ENCODE results near the gene CRYL1. TPM values are rescaled to one million over a fixed set of nuclear protein-coding genes. Genes with fewer than 3 reads are reported as not detected.

CRYL1 gene
- total RNA-seq, 1 experiment from 2014 or later = 3.7 TPM

DNA sequence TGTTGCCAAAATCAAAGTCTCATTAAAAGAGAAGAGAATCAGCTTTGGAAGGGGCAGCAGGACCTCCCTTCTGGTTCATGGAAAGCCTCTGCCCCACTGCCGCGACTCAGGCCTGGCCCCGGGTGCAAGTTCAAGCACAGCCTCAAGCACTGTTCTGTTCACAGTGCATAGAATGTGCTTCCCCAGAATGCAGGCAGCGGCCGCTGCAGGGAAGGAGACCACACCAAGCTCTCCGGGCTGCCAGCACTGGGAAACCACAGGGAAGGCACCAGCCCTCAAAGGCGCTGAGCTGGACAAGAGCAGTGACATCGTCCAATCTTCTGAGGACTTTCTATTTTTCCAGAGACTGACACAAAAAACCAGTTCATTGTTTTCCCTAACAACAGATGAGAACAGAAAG lies 55.5 kb downstream of the CRYL1 start:
- Histone ChIP-seq H3K18ac (ENCODE audit: insufficient read length, low read depth, low read length) (no peak overlapping the region), H3K23me2 (ENCODE audit: insufficient read length, low read depth, low read length, poor library complexity, severe bottlenecking) (no peaks in the 10 kb centered on the region), H3K14ac (ENCODE audit: insufficient read depth, low read length) (no peak overlapping the region), H3K4ac (ENCODE audit: low read depth, low read length) (no peak overlapping the region), H4K20me1 (ENCODE audit: control insufficient read depth, insufficient read depth, insufficient read length) (no peaks in the 10 kb centered on the region), H2BK5ac (ENCODE audit: insufficient read length, low read length) (no peak overlapping the region), H2BK20ac (ENCODE audit: low read depth, low read length, poor library complexity, severe bottlenecking) (no peak overlapping the region), H2AFZ (ENCODE audit: low read length) (no peak overlapping the region), H3K23ac (ENCODE audit: insufficient read length, low read depth, low read length) (no peak overlapping the region), H3K79me1 (ENCODE audit: insufficient read depth, low read depth, low read length, poor library complexity, severe bottlenecking) (no peaks in the 10 kb centered on the region), H4K5ac (ENCODE audit: insufficient read length, low read depth, low read length) (no peak overlapping the region), H2BK12ac (ENCODE audit: insufficient read length, low read depth, low read length) (no peak overlapping the region), H2AK5ac (ENCODE audit: insufficient read length, low read length) (no peak overlapping the region), H3K4me2 (ENCODE audit: insufficient read depth, insufficient read length, low read length) (no peak overlapping the region), H2BK120ac (ENCODE audit: low read depth, low read length, poor library complexity, severe bottlenecking) (no peak overlapping the region), H2BK15ac (ENCODE audit: low read depth, low read length) (no peak overlapping the region), H3K27me3 (ENCODE audit: insufficient read depth, low read length) (0 out of 2 replicates have a peak, but pooled peaks cover 2% of the 10 kb centered on the region), H4K91ac (ENCODE audit: insufficient read length, low read depth, low read length) (no peak overlapping the region), H3T11ph (ENCODE audit: low read length) (no peak overlapping the region), H3K9me3 (ENCODE audit: control insufficient read depth, low read depth, low read length) (no peaks in the 10 kb centered on the region), H3K27ac (ENCODE audit: insufficient read length, low read depth, low read length) (no peak overlapping the region), H3K9ac (ENCODE audit: extremely low read depth, insufficient read length, low read length) (no peak overlapping the region), H4K8ac (replicated peaks; ENCODE audit: insufficient read length, low read depth, low read length) (no peak overlapping the region), H3K56ac (ENCODE audit: insufficient read length, low read depth, low read length) (no peak overlapping the region), H3K4me1 (ENCODE audit: insufficient read depth, low read length) (no peaks in the 10 kb centered on the region; the same call in 1 of the 2 replicates), H3K79me2 (ENCODE audit: insufficient read depth, low read length) (no peaks in the 10 kb centered on the region)
- Mint-ChIP-seq H3K9me3 (no peaks in the 10 kb centered on the region), H3K27ac (no peak overlapping the region), H3K4me3 (no peak overlapping the region), H3K4me1 (peaks cover 0 to 5% of the 10 kb centered on the region in 2 experiments; a peak in 2 of 4 replicates), H3K27me3 (ENCODE audit: low read depth) (0 out of 2 replicates have a peak, but pooled peaks cover 1% of the 10 kb centered on the region), H3K36me3 (ENCODE audit: insufficient read depth in 1 of 3, low read depth in 3 of 3) (no peaks in the 10 kb centered on the region)
- DNase-seq = no peak
- no CpG with 5 or more reads among the region's 8 CpGs for WGBS (ENCODE audit: extremely low coverage, insufficient read length, low lambda C conversion rate)
- TF ChIP-seq, protein P1, sequence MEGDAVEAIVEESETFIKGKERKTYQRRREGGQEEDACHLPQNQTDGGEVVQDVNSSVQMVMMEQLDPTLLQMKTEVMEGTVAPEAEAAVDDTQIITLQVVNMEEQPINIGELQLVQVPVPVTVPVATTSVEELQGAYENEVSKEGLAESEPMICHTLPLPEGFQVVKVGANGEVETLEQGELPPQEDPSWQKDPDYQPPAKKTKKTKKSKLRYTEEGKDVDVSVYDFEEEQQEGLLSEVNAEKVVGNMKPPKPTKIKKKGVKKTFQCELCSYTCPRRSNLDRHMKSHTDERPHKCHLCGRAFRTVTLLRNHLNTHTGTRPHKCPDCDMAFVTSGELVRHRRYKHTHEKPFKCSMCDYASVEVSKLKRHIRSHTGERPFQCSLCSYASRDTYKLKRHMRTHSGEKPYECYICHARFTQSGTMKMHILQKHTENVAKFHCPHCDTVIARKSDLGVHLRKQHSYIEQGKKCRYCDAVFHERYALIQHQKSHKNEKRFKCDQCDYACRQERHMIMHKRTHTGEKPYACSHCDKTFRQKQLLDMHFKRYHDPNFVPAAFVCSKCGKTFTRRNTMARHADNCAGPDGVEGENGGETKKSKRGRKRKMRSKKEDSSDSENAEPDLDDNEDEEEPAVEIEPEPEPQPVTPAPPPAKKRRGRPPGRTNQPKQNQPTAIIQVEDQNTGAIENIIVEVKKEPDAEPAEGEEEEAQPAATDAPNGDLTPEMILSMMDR (conservative IDR thresholded peaks at IDR 0.05) = no peak
